B cell (primary cell): ENCODE data around the gene CD81.

ENCODE experiments used
- CTCF ChIP-seq: fragments of 200-600 bp; IDR thresholded peaks from one replicate; pipeline ENCODE4 v1.8.0; 2022; ENCODE audit warnings: antibody characterized with exemption, mild to moderate bottlenecking
- EZH2 ChIP-seq: IDR thresholded peaks from 2 replicates; pipeline ENCODE4 v1.6.1; 2012; ENCODE audit warnings: borderline replicate concordance, low read depth, mild to moderate bottlenecking, moderate library complexity, low read length; ENCODE audit not compliant: insufficient read depth, poor library complexity, severe bottlenecking

GRCh38 chr11:2342981-2343380, 34.1 kb upstream of the CD81 start:
- TF ChIP-seq CTCF (no peak), EZH2 (no peak)
